Superior temporal gyrus (tissue), 1 donor: ENCODE results near the gene HMGA1.
A peak's percentile ranks its signal among the peaks of the same experiment; 100 is the strongest.
"Not testable (repeated sequence)": the region's sequence is repeated elsewhere in the genome, so short reads cannot be mapped to it uniquely, and the experiment has no call there.

Experiments used
- DNase-seq: peaks from one replicate; pipeline ENCODE4 v3.0.0-alpha.2; 2016; ENCODE audit errors: extremely low spot score

The HMGA1 gene

GRCh38 chr6:34260576-34261267 lies 24.0 kb downstream of the HMGA1 start:
- DNase-seq, result no peak

GRCh38 chr6:34263484-34263883 lies 26.8 kb downstream of the HMGA1 start:
- not testable (repeated sequence) for DNase-seq

- DNase-seq, result no peak
Observed at GRCh38 chr6:34267746-34268145, 31.1 kb downstream of the HMGA1 start.

GRCh38 chr6:34269132-34269531 lies 32.5 kb downstream of the HMGA1 start:
- not testable (repeated sequence) for DNase-seq

GRCh38 chr6:34269658-34270341 lies 33.1 kb downstream of the HMGA1 start:
- DNase-seq, result not testable (repeated sequence)

- DNase-seq, result no peak
Observed at GRCh38 chr6:34272013-34272926, 35.6 kb downstream of the HMGA1 start.

GRCh38 chr6:34273242-34273805 lies 36.7 kb downstream of the HMGA1 start:
- DNase-seq, result no peak

- DNase-seq, result no peak
Observed at GRCh38 chr6:34274129-34274528, 37.5 kb downstream of the HMGA1 start.

GRCh38 chr6:34275128-34275804 lies 38.6 kb downstream of the HMGA1 start:
- DNase-seq, result no peak

- DNase-seq, result no peak
Observed at GRCh38 chr6:34276191-34276590, 39.5 kb downstream of the HMGA1 start.

GRCh38 chr6:34276881-34277762 lies 40.4 kb downstream of the HMGA1 start:
- no peak for DNase-seq

- no peak for DNase-seq
Observed at GRCh38 chr6:34277763-34278112, 41.1 kb downstream of the HMGA1 start.

- no peak for DNase-seq
Observed at GRCh38 chr6:34278833-34279232, 42.2 kb downstream of the HMGA1 start.

GRCh38 chr6:34280216-34280615 lies 43.5 kb downstream of the HMGA1 start:
- DNase-seq, result no peak

GRCh38 chr6:34281702-34282334 lies 45.1 kb downstream of the HMGA1 start:
- no peak for DNase-seq

GRCh38 chr6:34284563-34285447 lies 48.1 kb downstream of the HMGA1 start:
- DNase-seq, result no peak

- DNase-seq, result peak; percentile 84
Observed at GRCh38 chr6:34285448-34286164, 48.9 kb downstream of the HMGA1 start.

GRCh38 chr6:34288581-34288980 lies 51.9 kb downstream of the HMGA1 start:
- no peak for DNase-seq
